ENCODE data around the gene BICRAL.
"Not testable (repeated sequence)": the region's sequence is repeated elsewhere in the genome, so short reads cannot be mapped to it uniquely, and the experiment has no call there.

Gene BICRAL

GRCh38 chr6:42898891-42899361 is 117.1 kb downstream of the BICRAL start:
- peak; percentile 57 for DNase-seq (ENCODE audit: low spot score)

- DNase-seq (ENCODE audit: low spot score) = no peak
Observed at GRCh38 chr6:42899871-42900270, 118.0 kb downstream of the BICRAL start.

GRCh38 chr6:42901538-42901957 is 119.7 kb downstream of the BICRAL start:
- peak; percentile 69 for DNase-seq (ENCODE audit: low spot score)

- not testable (repeated sequence) for DNase-seq (ENCODE audit: low spot score)
Observed at GRCh38 chr6:42902429-42903263, 120.8 kb downstream of the BICRAL start.

GRCh38 chr6:42904467-42904866 is 122.6 kb downstream of the BICRAL start:
- no peak for DNase-seq (ENCODE audit: low spot score)

GRCh38 chr6:42907336-42907735 is 125.5 kb downstream of the BICRAL start:
- no peak for DNase-seq (ENCODE audit: low spot score)

GRCh38 chr6:42909835-42910234 is 128.0 kb downstream of the BICRAL start:
- no peak for DNase-seq (ENCODE audit: low spot score)

- DNase-seq (ENCODE audit: low spot score) = no peak
Observed at GRCh38 chr6:42911171-42912021, 129.5 kb downstream of the BICRAL start.

GRCh38 chr6:42914546-42914945 is 132.7 kb downstream of the BICRAL start:
- DNase-seq (ENCODE audit: low spot score) = no peak

- DNase-seq (ENCODE audit: low spot score) = no peak
Observed at GRCh38 chr6:42915732-42916131, 133.9 kb downstream of the BICRAL start, which contains the start of gene PTCRA. Gene PTCRA, plus strand, starts transcription at chr6:42916053. Its CDS starts 17 bp downstream, at chr6:42916070.

- DNase-seq (ENCODE audit: low spot score) = no peak
Observed at GRCh38 chr6:42916288-42916687, 134.4 kb downstream of the BICRAL start.
